Islet of Langerhans (tissue), 1 donor: ENCODE measurements around the gene HEATR9.

Experiments
- FAIRE-seq: peaks from one replicate; lab custom pipeline; 2011; peaks lifted over from hg19 to GRCh38; lab: Jason Lieb, UNC

The HEATR9 gene

DNA sequence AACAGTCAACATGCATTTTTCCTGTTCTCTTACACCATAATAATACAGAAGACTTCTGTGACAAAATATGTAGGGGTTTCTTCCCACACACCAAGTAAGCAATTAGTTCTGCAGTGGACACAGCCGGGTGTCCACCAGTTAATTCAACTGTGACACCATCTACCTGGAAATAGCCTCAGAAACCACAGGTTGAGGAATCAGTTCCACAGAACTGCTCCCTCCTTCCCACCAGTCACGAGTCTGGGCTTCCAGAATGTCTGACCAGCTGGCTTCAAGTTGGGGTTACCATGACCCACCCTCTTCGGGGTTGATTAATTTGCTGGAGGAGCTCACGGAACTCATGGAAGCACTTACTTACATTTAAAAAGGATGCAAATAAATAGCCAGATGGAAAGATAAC, 25.1 kb upstream of the HEATR9 start:
- no peak for FAIRE-seq

DNA sequence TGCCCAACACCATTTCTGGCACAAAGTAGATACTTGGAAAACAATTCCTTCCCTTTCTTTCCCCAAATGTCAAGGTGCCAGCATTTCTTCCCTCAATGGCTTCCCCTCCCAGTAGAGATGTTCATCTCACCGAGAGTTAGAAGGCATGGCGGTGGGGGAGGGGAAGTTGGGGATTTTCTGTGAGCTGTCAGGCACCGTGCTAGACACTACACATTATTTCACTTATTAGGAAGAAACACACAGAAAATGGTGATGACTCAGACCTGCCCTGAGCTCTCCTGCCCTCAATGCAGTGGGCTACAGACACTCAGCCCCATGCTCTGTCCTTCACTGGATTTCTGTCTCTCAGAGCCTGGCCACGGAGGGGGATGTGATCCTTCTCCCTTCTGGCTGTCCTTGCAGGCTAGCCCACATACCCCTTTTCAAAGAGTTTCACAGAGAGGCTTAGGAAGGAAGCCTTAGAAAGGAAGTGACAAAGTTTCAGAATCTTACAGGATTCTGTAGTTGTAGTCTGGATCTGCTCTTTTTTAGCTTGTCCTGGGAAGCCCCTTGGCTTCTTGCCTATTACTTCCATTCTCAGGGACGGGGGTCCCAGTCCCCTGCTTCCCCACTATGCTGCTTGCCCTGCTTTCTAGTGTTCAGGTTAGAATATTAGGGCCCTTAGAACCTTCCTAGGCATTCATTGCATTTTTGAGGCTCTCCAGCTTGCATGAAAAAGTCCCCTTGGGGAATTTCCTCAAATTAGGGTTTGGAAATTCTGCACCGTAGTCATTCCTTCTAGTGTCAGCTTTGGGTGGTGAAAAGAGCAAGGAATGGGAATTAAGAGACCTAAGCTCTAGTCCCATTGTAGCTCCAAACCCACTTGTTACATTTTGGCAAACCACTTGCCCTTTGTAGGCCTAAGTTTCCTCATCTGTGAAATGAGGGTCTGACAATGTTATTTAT, 23.7 kb upstream of the HEATR9 start:
- FAIRE-seq = no peak

DNA sequence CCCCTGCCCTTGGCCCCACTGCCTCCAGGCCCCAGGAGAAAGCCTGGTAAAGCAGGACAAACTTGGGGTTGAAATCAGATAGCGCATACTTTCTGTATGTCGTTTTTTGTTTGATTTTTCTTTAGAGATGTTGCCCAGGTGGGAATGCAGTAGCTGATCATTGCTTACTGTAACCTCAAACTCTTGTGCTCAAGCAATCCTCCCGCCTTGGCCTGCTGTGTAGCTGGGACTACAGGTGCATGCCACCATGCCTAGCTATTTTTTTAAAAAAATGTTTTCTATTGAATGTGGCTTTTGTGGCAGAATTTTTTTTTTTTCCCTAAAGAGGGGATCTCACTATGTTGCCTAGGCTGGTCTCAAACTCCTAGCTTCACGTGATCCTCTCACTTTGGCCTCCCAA, 22.6 kb upstream of the HEATR9 start:
- no peak for FAIRE-seq

DNA sequence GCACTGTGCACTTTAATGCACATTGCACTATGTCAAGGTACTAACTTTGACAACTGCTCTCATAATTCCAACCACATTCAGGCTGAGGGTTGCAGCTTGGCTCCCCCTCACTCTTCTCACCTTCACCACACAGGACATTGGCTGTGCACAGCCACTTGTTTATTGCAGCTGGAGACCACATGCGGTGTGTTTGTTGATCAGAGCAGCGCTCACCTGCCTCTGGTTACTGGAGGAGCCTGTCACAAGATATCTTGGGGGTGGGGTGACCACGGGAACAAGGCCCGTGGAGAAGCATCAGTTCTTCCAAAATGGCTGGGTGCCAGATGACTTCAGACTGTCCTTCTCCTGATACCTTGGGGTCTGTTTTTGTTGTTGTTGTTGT, 22.1 kb upstream of the HEATR9 start:
- FAIRE-seq = no peak

DNA sequence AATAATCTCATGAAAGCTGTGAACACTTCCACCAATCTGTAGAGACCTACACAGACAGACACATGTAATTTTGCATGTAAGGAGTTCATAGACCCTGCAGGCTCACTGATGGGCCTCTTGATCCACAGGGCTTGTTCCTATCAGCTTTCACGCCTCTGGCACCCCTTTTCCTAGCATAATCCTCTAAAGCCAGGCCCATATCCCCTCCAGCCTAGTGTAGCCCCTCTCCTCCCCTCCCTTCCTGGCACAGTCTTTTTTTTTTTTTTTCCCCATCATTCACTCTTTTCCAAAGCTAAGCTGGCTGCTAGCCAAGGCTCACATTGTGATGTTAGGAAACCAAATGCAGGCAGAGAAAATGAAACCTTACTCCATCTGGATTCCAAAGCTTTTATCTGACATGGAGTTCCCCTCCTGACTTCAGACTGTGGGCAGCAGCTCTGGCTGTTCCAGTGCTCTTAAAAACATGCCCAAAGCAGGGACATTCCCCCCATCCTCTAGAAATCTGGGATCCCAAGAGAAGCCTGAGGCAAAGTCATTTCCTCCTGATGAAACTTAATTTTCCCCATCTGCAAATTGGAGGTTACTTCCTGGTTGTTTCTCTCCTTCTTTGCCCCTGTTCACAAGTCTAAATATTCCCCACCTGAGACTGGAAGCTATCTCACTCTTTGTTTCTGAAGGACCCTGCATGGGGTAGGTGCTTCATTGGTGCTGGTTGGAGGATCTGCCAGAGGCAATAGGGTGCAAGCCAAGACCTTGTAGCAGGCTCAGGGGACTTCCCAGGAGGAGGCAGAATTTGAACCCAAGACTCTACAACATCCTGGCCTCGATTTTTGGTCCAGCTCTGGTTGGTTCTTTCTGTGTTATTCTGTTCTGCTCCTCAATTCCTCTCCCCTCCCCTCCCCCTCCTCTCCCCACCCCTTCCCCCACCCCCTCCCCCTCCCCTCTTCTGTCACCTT, 21.4 kb upstream of the HEATR9 start:
- FAIRE-seq = no peak

DNA sequence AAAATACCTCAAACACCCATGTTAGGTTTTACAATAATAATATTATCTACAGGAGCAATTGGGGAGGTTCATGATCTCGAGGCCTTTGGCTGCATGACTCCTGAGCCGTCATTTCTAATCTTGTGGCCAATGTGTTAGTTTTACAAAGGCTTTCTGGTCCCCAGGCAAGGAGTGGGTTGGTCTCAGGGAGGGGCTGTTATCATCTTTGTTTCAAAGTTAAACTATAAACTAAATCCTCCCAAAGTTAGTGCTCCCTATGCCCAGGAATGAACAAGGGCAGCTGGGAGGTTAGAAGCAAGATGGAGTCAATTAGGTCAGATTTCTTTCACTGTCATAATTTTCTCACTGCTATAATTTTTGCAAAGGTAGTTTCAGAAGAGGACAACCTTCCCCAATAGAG, 20.6 kb upstream of the HEATR9 start:
- FAIRE-seq = no peak

DNA sequence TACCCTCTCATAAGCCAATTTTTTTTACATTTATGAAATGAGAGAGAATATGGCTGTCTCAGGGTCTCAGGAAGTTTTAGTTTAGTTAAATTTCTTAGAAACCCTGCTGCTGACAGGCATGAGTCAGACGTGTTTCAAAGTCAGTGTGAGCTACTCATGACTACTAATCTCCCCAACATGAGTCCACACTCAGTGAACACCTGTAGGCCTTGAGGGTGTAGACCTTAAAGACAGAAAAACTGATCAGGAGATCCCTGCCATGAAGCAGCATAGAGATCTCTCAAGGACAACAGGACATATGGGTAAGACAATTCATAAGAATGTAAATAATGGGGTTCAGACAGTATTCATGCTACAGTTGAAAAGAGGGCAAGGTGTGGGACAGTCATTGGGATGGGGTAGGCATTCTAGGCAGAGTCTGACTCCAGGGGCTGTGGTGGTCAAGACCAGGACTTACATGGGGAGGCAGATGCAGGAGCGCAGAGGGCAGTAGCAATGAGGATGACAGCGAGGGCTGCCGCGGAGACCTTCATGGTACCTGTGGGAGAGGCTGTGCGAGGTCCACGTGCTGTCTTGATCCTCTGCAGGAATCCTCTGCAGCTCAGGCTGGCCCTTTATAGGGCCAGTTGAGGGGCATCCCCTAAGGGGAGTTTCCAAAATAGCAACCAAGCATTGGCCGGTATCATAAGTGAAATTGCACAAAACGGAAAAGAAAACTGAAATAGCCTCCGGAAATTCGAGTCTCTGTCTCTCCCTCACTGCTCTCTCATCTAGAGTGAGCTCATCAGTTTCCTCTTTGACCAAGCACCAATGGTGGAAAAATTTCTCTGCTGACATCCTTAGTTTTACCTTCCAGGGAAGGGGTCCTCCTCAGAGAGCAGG, 11.3 kb upstream of the HEATR9 start, which contains the start of gene CCL5:
CCL5 (minus strand) TSS at position 588 of the 882 bp plus-strand sequence.
- no peak for FAIRE-seq

DNA sequence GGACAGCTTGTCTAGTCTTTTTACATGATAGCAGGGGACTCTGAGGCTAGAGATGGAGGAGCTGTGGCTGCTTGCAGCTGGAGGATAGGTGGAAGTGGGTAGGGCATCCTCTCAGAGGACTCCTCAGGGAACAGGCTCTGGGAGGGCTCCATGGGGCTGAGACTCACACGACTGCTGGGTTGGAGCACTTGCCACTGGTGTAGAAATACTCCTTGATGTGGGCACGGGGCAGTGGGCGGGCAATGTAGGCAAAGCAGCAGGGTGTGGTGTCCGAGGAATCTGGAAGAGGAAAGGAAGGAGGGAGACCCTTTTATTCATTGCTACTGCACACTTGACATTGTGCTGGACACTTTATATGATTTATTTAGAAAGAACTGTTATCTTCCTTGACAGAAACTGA, 9.7 kb upstream of the HEATR9 start:
- no peak for FAIRE-seq

DNA sequence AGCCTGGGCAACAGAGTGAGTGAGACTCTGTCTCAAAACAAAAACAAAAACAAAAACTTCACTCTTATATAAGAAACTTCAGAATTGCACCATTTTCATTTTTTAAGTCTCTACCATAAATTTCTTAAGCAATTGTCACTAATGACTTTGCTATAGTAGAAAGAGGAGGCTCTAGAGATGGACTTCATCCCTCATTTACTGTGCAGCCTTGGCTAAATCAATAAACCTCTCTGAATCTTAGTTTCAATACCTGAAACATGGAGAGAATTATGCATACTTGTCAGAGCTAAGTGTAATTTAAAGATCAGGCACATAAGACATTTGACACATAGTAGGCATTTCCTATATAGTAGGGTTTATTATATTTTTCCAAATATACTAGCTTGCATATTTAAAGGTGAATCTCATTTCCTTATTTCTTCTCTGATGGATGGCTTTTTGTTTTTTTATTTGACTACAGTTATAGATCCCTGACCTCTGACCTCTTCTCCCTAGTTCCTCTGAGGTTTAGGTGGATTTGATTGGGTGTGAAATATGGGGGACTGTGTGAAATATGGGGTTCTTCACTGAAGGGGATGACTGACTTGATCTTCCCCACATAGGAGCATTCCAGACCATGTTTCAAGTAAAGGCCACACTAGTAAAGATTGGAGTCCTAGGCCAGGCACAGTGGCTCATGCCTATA, 8.8 kb upstream of the HEATR9 start:
- no peak for FAIRE-seq

DNA sequence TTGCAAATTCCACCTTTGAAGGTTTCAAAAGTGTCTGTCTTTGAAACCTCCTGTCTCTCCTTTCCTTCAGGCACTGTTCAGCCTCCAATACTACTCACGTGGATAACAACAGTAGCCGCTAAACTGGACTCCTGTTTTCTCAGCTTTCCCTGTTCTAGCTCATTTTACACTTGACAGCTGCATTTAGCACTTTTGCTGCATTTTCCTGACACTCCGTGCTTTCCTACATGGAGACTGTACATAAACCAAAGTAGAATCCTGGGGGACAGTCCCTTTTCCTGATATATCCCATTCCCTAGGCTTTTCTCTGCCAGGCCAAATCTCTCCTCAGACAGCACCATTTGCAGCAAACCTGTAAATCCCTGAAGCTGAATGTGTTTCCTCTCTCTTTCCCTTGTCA, 7.8 kb upstream of the HEATR9 start:
- no peak for FAIRE-seq

DNA sequence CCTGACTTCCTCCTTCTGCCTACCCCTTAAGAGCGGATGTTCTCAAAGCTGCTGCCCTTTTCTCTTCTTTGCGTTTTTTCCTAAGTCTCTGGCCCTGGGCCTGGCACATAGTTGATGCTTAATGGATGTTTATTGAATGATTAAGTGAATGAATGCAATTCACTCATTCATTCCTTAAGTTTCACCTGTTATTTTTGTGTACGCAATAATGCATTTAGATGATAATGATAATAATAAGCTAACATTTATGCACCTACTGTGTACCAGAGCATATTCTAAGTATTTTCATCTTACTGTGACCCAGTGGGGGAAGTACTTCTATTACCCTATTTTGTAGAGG, 7.1 kb upstream of the HEATR9 start:
- FAIRE-seq = no peak

DNA sequence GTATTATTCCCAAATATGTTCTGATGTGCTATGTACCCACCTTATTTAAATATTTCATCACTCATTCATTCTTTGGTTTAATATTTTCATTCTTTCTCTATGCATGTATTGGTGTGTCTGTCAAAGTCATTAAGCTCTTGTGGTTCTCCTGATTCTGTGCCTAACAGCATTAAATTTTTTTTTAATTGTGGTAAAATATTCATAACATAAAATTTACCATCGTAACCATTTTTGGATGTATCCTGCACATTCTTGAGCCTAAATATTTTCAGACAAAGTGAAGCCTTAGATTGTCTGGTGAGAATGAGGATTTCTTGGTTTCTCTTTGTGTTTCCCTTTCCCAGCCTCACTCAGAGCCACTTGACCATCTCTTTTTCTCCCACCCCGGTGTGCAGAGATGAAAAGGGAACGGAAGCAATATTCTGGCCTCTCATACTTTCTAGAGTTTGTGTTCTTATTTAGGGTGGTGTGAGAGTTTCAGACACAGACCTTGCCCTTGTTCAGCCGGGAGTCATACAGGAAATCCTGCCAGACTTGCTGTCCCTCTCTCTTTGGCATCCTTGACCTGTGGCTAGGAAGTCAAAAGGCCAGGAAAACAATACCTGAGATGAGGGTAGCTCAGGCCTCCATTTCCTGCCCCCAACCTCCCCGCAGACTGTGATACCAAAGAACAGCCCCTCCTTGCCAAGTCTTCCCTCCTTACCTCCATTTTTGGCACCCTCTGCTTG, 6.5 kb upstream of the HEATR9 start:
- FAIRE-seq = no peak

DNA sequence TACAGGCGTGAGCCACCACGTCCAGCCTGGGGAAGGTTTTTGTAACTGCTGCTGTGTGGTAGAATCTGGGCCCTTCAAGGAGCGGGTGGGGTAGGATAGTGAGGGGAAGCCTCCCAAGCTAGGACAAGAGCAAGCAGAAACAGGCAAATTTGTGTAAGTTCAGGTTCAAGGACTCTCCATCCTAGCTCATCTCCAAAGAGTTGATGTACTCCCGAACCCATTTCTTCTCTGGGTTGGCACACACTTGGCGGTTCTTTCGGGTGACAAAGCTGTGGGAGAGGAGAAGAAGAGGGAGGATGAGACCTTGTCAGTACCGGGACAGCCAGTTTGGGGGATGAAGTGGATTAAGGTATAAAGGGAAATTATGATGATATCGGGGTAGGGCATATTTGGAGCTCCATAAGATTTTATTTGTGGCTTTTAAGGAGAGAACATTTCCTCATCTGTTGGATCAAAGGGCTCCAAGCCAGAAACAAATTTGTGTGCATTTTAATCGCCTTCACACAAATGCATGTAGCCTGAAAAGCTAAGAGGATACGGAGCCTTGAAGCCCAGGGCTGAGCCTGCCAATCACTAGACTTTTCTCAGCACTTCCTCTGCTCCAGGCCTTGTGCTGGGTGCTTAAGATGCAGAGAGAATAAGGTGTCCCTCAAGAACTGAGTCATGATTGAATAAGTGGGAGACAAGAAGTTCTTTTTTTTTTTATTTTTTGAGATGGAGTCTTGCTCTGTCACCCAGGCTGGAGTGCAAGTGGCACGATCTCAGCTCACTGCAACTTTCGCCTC, 3.7 kb upstream of the HEATR9 start:
- FAIRE-seq = no peak

DNA sequence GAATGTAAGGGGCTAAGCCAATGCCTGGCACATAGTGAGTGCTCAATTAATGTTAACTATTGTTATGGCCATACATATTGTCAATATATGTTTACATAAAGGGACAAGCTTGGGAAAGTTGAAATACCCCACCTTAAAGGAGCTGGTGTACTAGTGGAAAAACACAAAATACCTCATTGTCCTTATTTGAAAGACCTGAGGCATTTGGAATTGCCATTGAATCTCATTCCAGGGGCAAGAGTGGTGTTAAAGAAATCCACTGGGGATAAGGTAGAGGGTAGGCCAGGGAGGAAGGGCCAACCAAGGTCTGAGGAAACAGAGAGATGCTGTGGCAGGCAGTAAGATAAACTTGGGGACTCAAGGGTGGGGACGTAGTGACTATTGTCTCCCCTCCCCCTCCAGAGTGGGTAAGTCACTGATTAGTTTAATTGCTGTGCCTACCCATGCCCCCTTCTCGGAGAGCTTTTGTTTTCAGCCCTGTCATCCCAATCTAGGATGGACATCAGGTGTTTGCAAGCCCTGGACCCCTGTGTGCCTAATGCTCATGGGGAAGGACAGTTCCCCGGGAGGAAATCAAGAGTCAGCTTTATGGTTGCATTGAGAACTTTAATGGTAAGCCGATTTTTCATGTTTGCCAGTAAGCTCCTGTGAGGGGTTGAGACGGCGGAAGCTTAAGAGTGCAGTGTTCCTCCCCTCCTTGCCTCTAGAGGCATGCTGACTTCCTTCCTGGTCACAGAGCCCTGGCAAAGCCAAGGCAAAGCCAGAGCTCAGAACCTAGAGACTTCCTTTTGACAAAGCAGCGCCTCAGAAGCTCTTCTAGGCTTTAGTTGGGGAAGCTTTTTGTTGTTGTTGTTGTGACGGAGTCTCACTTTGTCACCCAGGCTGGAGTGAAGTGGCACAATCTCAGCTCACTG, 2.5 kb upstream of the HEATR9 start:
- FAIRE-seq = no peak

DNA sequence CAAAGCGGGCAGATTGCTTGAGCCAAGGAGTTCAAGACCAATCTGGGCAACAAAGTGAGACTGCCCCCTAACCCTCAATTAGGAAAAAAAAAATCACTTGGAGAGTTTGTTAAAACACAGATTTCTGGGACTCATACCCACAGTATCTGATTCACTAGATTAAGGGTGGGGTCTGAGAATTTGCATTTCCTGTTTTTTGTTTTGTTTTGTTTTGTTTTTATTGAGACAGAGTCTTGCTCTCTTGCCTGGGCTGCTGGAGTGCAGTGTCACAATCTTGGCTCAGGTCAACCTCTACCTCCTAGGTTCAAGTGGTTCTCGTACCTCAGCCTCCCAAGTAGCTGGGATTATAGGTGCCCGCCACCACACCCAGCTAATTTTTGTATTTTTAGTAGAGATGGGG, 1.1 kb downstream of the HEATR9 start:
- no peak for FAIRE-seq

DNA sequence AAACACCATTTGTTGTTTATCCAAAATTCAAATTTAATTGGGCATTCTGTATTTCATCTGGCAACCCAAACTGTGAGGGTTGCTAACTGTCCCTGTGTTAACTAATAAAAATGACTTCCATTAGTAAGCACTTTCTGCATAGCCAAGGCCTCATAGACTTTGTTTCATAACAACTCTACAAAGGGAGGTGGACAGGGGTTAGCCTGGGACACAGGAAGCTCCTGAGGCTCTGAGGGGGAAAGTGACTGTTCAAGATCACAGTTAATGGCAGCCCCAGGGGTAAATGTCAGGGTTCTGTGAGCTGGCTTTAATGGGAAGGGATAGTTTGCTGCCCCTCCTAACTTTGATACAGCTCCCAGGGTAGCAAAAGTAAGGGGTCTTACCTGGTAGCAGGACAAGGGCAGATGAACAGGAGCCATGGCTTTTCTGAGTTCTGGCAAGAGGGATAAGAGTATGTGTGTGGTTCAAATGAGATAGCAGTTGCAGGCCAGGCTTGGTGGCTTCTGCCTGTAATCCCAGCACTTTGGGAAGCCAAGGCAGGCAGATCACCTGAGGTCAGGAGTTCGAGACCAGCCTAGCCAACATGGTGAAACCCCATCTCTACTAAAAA, 2.2 kb downstream of the HEATR9 start:
- FAIRE-seq = no peak

DNA sequence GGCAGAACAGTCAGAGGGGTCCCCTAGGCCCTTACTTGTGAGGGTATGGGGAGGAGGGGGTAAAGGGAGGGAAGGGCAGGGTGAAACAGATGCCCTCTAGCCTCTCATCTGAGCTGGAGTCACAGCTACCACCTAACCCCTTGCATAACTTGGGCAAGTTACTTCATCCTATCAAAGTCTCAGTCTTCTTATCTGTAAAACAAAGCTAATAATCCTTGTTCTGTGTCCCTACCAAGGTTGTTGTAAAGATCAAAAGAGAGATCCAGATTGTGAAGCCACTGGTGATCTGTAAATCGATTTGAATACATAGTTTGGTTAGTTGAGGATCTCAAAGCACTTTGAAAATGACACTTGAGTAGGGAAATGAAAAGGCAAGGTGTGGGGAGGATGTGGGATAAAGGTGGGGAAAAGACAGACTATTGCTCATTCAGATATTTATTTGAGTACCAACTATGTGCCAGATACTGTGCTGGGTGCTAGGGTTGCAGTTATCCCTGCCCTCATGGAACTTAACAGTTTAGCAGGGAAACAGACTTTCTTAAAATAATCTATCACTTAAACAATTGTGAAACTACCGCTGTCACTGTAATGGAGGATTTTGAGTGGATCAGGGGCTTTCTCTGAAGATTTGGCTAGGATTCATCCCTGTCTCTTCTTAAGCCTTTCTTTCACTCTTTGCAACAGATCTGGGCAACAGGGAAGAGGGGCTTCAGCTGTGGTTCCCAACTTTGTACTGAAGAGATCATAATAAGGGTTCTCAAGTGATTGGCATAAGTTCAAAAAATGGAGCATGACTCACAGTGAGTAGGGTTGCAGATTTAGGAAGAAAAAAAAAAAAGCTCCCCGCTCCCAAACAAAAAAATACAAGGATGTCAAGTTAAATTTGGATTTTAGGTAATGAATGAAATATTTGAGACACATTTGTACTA, 3.0 kb downstream of the HEATR9 start:
- no peak for FAIRE-seq
